ENCODE data around the gene DBF4B. TPM values are rescaled to one million over a fixed set of nuclear protein-coding genes. Genes with fewer than 3 reads are reported as not detected.

DBF4B gene
- polyA plus RNA-seq, 1 of the 3 experiments (the other 2 are of a cell fraction): 8.3 TPM

- no peak for DNase-seq
- WGBS (ENCODE audit: low lambda C conversion rate): 93% methylated on average over 2 of the region's 2 CpGs
- Histone ChIP-seq H3K79me2 (ENCODE audit: insufficient read depth) (peaks cover 52% of the 10 kb centered on the region), H3K9ac (no peak overlapping the region), H3F3A (replicated peaks; ENCODE audit: insufficient read depth) (peaks cover 39% of the 10 kb centered on the region), H3K9me2 (no peaks in the 10 kb centered on the region), H3K4me2 (no peak overlapping the region), H3K27ac (ENCODE audit: low read depth in 2 of 2, low read length in 1 of 2) (no peak overlapping the region), H3K4me1 (ENCODE audit: control insufficient read depth in 1 of 2, insufficient read depth in 2 of 2, low read depth in 1 of 2, low read length in 1 of 2) (peaks cover 0 to 12% of the 10 kb centered on the region in 2 experiments; a peak in 2 of 4 replicates), H2AFZ (ENCODE audit: low read depth) (no peak overlapping the region), H3K9me3 (no peaks in the 10 kb centered on the region), H4K20me1 (ENCODE audit: insufficient read depth) (no peaks in the 10 kb centered on the region), H3K36me3 (replicated peaks in 1 of 2; ENCODE audit: control insufficient read depth in 1 of 2, insufficient read depth in 2 of 2, low read length in 1 of 2) (peaks cover 3 to 55% of the 10 kb centered on the region in 2 experiments), H3K4me3 (ENCODE audit: low read depth in 2 of 2, low read length in 1 of 2) (no peak overlapping the region), H3K27me3 (ENCODE audit: insufficient read depth) (no peaks in the 10 kb centered on the region)
- ChIA-PET POLR2A (interaction anchor here (0.6 kb wide), 1 partner anchor 48 kb away, joined by 5 read pairs; no protein-coding TSS in a partner anchor), CTCF (interaction anchor here (0.9 to 3.8 kb wide), 7 partner anchors 10 to 80 kb away, joined by 3 to 26 read pairs (median 4); no protein-coding TSS in a partner anchor)
- TF ChIP-seq GATA2 (CRISPR knock-in tag; IDR thresholded peaks at IDR 0.05): no peak
- no peak for TF ChIP-seq MEF2A (IDR thresholded peaks at IDR 0.05; ENCODE audit: borderline replicate concordance, low read depth)
- no peak for TF ChIP-seq NRF1 (IDR thresholded peaks at IDR 0.05; ENCODE audit: low read depth, low read length)
- no peak for TF ChIP-seq FOSL2 (IDR thresholded peaks at IDR 0.05; ENCODE audit: borderline replicate concordance, low read depth)
- TF ChIP-seq RFX5 (IDR thresholded peaks at IDR 0.05; ENCODE audit: low read length): no peak
- TF ChIP-seq SMC3 (IDR thresholded peaks at IDR 0.05; ENCODE audit: low read depth, low read length): no peak
- TF ChIP-seq, protein P1, sequence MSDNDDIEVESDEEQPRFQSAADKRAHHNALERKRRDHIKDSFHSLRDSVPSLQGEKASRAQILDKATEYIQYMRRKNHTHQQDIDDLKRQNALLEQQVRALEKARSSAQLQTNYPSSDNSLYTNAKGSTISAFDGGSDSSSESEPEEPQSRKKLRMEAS (IDR thresholded peaks at IDR 0.05; ENCODE audit: low read depth): no peak
- TF ChIP-seq EP300 (IDR thresholded peaks at IDR 0.05; ENCODE audit: borderline replicate concordance in 1 of 2, low read depth in 1 of 2, low read length in 1 of 2): no peak
- TF ChIP-seq GABPA (IDR thresholded peaks at IDR 0.05; ENCODE audit: low read depth): no peak
- no peak for TF ChIP-seq TAF1 (IDR thresholded peaks at IDR 0.05; ENCODE audit: borderline replicate concordance, low read depth, low read length)
- no peak for TF ChIP-seq JUND (IDR thresholded peaks at IDR 0.05)
- TF ChIP-seq MXI1 (IDR thresholded peaks at IDR 0.05; ENCODE audit: low read depth, low read length): no peak
- TF ChIP-seq, protein P2, sequence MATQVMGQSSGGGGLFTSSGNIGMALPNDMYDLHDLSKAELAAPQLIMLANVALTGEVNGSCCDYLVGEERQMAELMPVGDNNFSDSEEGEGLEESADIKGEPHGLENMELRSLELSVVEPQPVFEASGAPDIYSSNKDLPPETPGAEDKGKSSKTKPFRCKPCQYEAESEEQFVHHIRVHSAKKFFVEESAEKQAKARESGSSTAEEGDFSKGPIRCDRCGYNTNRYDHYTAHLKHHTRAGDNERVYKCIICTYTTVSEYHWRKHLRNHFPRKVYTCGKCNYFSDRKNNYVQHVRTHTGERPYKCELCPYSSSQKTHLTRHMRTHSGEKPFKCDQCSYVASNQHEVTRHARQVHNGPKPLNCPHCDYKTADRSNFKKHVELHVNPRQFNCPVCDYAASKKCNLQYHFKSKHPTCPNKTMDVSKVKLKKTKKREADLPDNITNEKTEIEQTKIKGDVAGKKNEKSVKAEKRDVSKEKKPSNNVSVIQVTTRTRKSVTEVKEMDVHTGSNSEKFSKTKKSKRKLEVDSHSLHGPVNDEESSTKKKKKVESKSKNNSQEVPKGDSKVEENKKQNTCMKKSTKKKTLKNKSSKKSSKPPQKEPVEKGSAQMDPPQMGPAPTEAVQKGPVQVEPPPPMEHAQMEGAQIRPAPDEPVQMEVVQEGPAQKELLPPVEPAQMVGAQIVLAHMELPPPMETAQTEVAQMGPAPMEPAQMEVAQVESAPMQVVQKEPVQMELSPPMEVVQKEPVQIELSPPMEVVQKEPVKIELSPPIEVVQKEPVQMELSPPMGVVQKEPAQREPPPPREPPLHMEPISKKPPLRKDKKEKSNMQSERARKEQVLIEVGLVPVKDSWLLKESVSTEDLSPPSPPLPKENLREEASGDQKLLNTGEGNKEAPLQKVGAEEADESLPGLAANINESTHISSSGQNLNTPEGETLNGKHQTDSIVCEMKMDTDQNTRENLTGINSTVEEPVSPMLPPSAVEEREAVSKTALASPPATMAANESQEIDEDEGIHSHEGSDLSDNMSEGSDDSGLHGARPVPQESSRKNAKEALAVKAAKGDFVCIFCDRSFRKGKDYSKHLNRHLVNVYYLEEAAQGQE (IDR thresholded peaks at IDR 0.05; ENCODE audit: low read depth, low read length): no peak
- TF ChIP-seq EZH2phosphoT487 (IDR thresholded peaks at IDR 0.05; ENCODE audit: borderline replicate concordance, low read depth): no peak
- no peak for TF ChIP-seq ZBTB33 (IDR thresholded peaks at IDR 0.05; ENCODE audit: borderline replicate concordance, low read depth)
- no peak for TF ChIP-seq PBX3 (IDR thresholded peaks at IDR 0.05)
- TF ChIP-seq FOXM1 (IDR thresholded peaks at IDR 0.05; ENCODE audit: low read depth): no peak
- TF ChIP-seq CTCF (IDR thresholded peaks at IDR 0.05): no peak
- TF ChIP-seq ELF1 (IDR thresholded peaks at IDR 0.05): no peak
Measured at GRCh38 chr17:44798356-44798755, 89.9 kb downstream of the DBF4B start.
